IMR-90 (cell line): Measurements from ENCODE around the gene TEP1. TPM values are rescaled to one million over a fixed set of nuclear protein-coding genes. Genes with fewer than 3 reads are reported as not detected.

Source experiments
- ATAC-seq: fragments of 200-7000 bp; cut with Tn5 transposase; 2 replicates; pipeline ENCODE4 v1.9.1; 2020; ENCODE audit warnings: low read depth, mild to moderate bottlenecking, moderate library complexity
- BruUV-seq: library from RNA; stranded (reverse); fragments of 400-500 nt; replicated peaks from 2 replicates; lab custom pipeline; 2021; lab: Mats Ljungman, UMichigan
- CTCF ChIA-PET: fragments of 300-600 bp; formaldehyde crosslinking; extraction: SDS; loops from one replicate; lab custom pipeline; 2021; ENCODE audit warnings: antibody characterized with exemption; lab: Yijun Ruan, JAX
- POLR2A ChIA-PET: fragments of 300-600 bp; sonication (Branson Sonifier 250); formaldehyde crosslinking; loops from one replicate; lab custom pipeline; 2022; ENCODE audit warnings: antibody characterized with exemption; ENCODE audit not compliant: unreplicated experiment; lab: Charles Lee
- DNase-seq: peaks from one replicate; pipeline ENCODE4 v3.0.0; 2013
- H2AFZ ChIP-seq: replicated peaks from 2 replicates; pipeline ENCODE3; 2013; ENCODE audit warnings: low read length, mild to moderate bottlenecking; ENCODE audit not compliant: poor library complexity
- H2AK5ac ChIP-seq: 2 replicates; pipeline ENCODE4 v1.6.1; 2013; ENCODE audit warnings: low read depth, low read length, inconsistent platforms
- H2AK9ac ChIP-seq: replicated peaks from 2 replicates; pipeline ENCODE3; 2013; ENCODE audit warnings: mild to moderate bottlenecking, low read depth, low read length, moderate library complexity; ENCODE audit not compliant: poor library complexity
- H2BK120ac ChIP-seq: 2 replicates; pipeline ENCODE4 v1.6.1; 2013; ENCODE audit warnings: low read depth, low read length, inconsistent platforms
- H2BK15ac ChIP-seq: 3 replicates; pipeline ENCODE4 v1.6.1; 2013; ENCODE audit warnings: low read depth, low read length, inconsistent platforms
- H2BK20ac ChIP-seq: 2 replicates; pipeline ENCODE4 v1.6.1; 2013; ENCODE audit warnings: low read depth, mild to moderate bottlenecking, inconsistent platforms, low read length, moderate library complexity
- H2BK5ac ChIP-seq: 2 replicates; pipeline ENCODE4 v1.6.1; 2013; ENCODE audit warnings: mild to moderate bottlenecking, low read depth, low read length, inconsistent platforms; ENCODE audit not compliant: poor library complexity, severe bottlenecking
- H3K14ac ChIP-seq: replicated peaks from 2 replicates; pipeline ENCODE4 v1.6.1; 2013; ENCODE audit warnings: low read depth, low read length, inconsistent platforms
- H3K18ac ChIP-seq: 2 replicates; pipeline ENCODE4 v1.6.1; 2013; ENCODE audit warnings: low read depth, low read length, control low read depth
- H3K23ac ChIP-seq: 2 replicates; pipeline ENCODE4 v1.6.1; 2013; ENCODE audit warnings: low read depth, low read length, inconsistent platforms
- H3K27ac ChIP-seq: 2 replicates; pipeline ENCODE4 v1.5.1; 2013; ENCODE audit warnings: mild to moderate bottlenecking, control low read depth, low read length; ENCODE audit not compliant: insufficient read depth
- H3K27me3 ChIP-seq: 2 replicates; pipeline ENCODE4 v1.6.1; 2013; ENCODE audit warnings: low read length; ENCODE audit not compliant: control insufficient read depth, insufficient read depth
- H3K36me3 ChIP-seq: 2 replicates; pipeline ENCODE4 v1.6.1; 2013; ENCODE audit warnings: low read length, mixed read lengths; ENCODE audit not compliant: control insufficient read depth, insufficient read depth
- H3K4ac ChIP-seq: 2 replicates; pipeline ENCODE4 v1.6.1; 2013; ENCODE audit warnings: low read depth, low read length, inconsistent platforms
- H3K4me1 ChIP-seq: 2 replicates; pipeline ENCODE4 v1.6.1; 2013; ENCODE audit warnings: low read length, mixed read lengths; ENCODE audit not compliant: control insufficient read depth, insufficient read depth
- H3K4me2 ChIP-seq: 2 replicates; pipeline ENCODE4 v1.6.1; 2013; ENCODE audit warnings: low read depth, mild to moderate bottlenecking, control low read depth, low read length, moderate library complexity
- H3K4me3 ChIP-seq: 2 replicates; pipeline ENCODE4 v1.5.1; 2013; ENCODE audit warnings: low read depth, mild to moderate bottlenecking, control low read depth, low read length, moderate library complexity; ENCODE audit not compliant: insufficient read depth
- H3K56ac ChIP-seq: 2 replicates; pipeline ENCODE4 v1.6.1; 2013; ENCODE audit warnings: low read length, inconsistent platforms; ENCODE audit not compliant: insufficient read depth; ENCODE audit errors: extremely low read depth
- H3K79me1 ChIP-seq, 2 experiments: 2 replicates each; pipeline ENCODE4 v1.6.1; 2013; ENCODE audit warnings: low read length in 2 of 2, inconsistent platforms in 1 of 2, low read depth in 1 of 2
- H3K9ac ChIP-seq: 2 replicates; pipeline ENCODE4 v1.6.1; 2013; ENCODE audit warnings: low read depth, low read length, control low read depth
- H3K9me1 ChIP-seq: 2 replicates; pipeline ENCODE4 v1.6.1; 2013; ENCODE audit warnings: low read length, inconsistent platforms; ENCODE audit not compliant: insufficient read depth
- H3K9me3 ChIP-seq: 2 replicates; pipeline ENCODE4 v1.6.1; 2013; ENCODE audit warnings: low read length; ENCODE audit not compliant: control insufficient read depth, insufficient read depth
- H4K20me1 ChIP-seq: 2 replicates; pipeline ENCODE4 v1.6.1; 2013; ENCODE audit warnings: low read length, inconsistent platforms; ENCODE audit not compliant: insufficient read depth
- H4K5ac ChIP-seq: 2 replicates; pipeline ENCODE4 v1.6.1; 2013; ENCODE audit warnings: mild to moderate bottlenecking, low read depth, low read length, control low read depth
- H4K8ac ChIP-seq, 2 experiments: 2 replicates each; pipeline ENCODE4 v1.6.1; 2013; ENCODE audit warnings: low read depth in 2 of 2, low read length in 2 of 2, control low read depth in 1 of 2, inconsistent platforms in 1 of 2
- H4K91ac ChIP-seq: 2 replicates; pipeline ENCODE4 v1.6.1; 2013; ENCODE audit warnings: low read depth, low read length, inconsistent platforms; ENCODE audit not compliant: insufficient read depth
- BHLHE40 ChIP-seq: fragments of 150-350 bp; IDR thresholded peaks from 2 replicates; pipeline ENCODE4 v1.6.1; 2016; ENCODE audit warnings: mild to moderate bottlenecking, low read depth, low read length
- CEBPB ChIP-seq: IDR thresholded peaks from 2 replicates; pipeline ENCODE4 v1.6.1; 2012; ENCODE audit warnings: low read depth, low read length, improper control_type of control experiment
- CHD1 ChIP-seq: IDR thresholded peaks from 2 replicates; pipeline ENCODE4 v1.6.1; 2012; ENCODE audit warnings: low read depth, low read length, improper control_type of control experiment
- CTCF ChIP-seq: conservative IDR thresholded peaks from 2 replicates; pipeline ENCODE4 v1.5.1; 2012; ENCODE audit warnings: mild to moderate bottlenecking, low read depth, low read length, improper control_type of control experiment
- ELK1 ChIP-seq: fragments of 150-350 bp; IDR thresholded peaks from 2 replicates; pipeline ENCODE4 v1.6.1; 2016; ENCODE audit warnings: low read depth, mild to moderate bottlenecking, low read length, moderate library complexity, borderline replicate concordance
- FOS ChIP-seq: fragments of 150-350 bp; IDR thresholded peaks from 2 replicates; pipeline ENCODE4 v1.6.1; 2016; ENCODE audit warnings: low read depth, low read length
- MAFK ChIP-seq: IDR thresholded peaks from 2 replicates; pipeline ENCODE4 v1.6.1; 2012; ENCODE audit warnings: low read depth, low read length, improper control_type of control experiment
- MAZ ChIP-seq: IDR thresholded peaks from 2 replicates; pipeline ENCODE4 v1.6.1; 2012; ENCODE audit warnings: low read depth, mild to moderate bottlenecking, low read length, improper control_type of control experiment, moderate library complexity, borderline replicate concordance
- MXI1 ChIP-seq: IDR thresholded peaks from 2 replicates; pipeline ENCODE4 v1.6.1; 2012; ENCODE audit warnings: low read depth, mild to moderate bottlenecking, low read length, moderate library complexity, borderline replicate concordance
- NFE2L2 ChIP-seq: fragments of 150-350 bp; IDR thresholded peaks from 2 replicates; pipeline ENCODE4 v1.6.1; 2016; ENCODE audit warnings: low read depth, mild to moderate bottlenecking, low read length
- POLR2A ChIP-seq: IDR thresholded peaks from 2 replicates; pipeline ENCODE4 v1.6.1; 2012; ENCODE audit warnings: mild to moderate bottlenecking, low read depth, low read length
- RAD21 ChIP-seq: IDR thresholded peaks from 2 replicates; pipeline ENCODE4 v1.6.1; 2012; ENCODE audit warnings: low read length, improper control_type of control experiment
- RFX5 ChIP-seq: IDR thresholded peaks from 2 replicates; pipeline ENCODE4 v1.8.0; 2012; ENCODE audit warnings: low read depth, mild to moderate bottlenecking, low read length, moderate library complexity
- SMC3 ChIP-seq: fragments of 150-350 bp; IDR thresholded peaks from 2 replicates; pipeline ENCODE4 v1.6.1; 2016; ENCODE audit warnings: low read depth, mild to moderate bottlenecking, antibody characterized with exemption, low read length, moderate library complexity
- USF2 ChIP-seq: fragments of 150-350 bp; IDR thresholded peaks from 2 replicates; pipeline ENCODE4 v1.6.1; 2017; ENCODE audit warnings: mild to moderate bottlenecking, antibody characterized with exemption, low read length, low read depth
- WGBS, 2 experiments: methylation state at CpG; one replicate each; pipeline versions ENCODE4 v1.1.5 to v1.1.7; 2013; ENCODE audit warnings: missing lambda C conversion rate in 2 of 2; ENCODE audit not compliant: insufficient read length in 1 of 2; ENCODE audit errors: extremely low coverage in 2 of 2; 5-methylcytosine and 5-hydroxymethylcytosine counted together
- dilution Hi-C: fragments of 300-500 bp; cut with HindIII; formaldehyde crosslinking; loops from one replicate; pipeline ENCODE4 v1.14.3; 2018; ENCODE audit warnings: low sequenced_read_pairs; ENCODE audit not compliant: unreplicated experiment
- in situ Hi-C: fragments of 300-500 bp; cut with MboI; formaldehyde crosslinking; loops from 3 replicates; pipeline ENCODE4 v1.14.3; 2019; ENCODE audit warnings: low sequenced_read_pairs, inconsistent platforms, mixed read lengths
- intact Hi-C: fragments of 100-400 bp; cut with micrococcal nuclease; formaldehyde crosslinking; loops from 2 replicates; pipeline ENCODE4 v1.10.0; 2022
- polyA plus RNA-seq, 3 experiments: library from polyadenylated mRNA; depleted of rRNA; stranded (reverse); fragments of >200 nt; gene quantifications; 2 replicates each; pipeline ENCODE4 v1.2.3, GENCODE V29; 2012; ENCODE audit warnings: low replicate concordance in 1 of 3
- total RNA-seq: library from RNA; depleted of rRNA; stranded (reverse); fragments of >200 nt; gene quantifications from 2 replicates; pipeline ENCODE4 v1.2.3, GENCODE V29; 2012

Gene TEP1
- total and polyA plus RNA-seq, 2 of the 4 experiments (the other 2 are of a cell fraction), result 10.7 to 12.4 TPM

- CTCF ChIA-PET, result interaction anchor here (0.8 to 2.3 kb wide), 2 partner anchors 10 to 273 kb away, joined by 3 to 5 read pairs; partner anchors contain the start of gene PARP2
- H2BK20ac ChIP-seq, result no peak overlapping the region
- ATAC-seq, result no peak; the same call in 1 of the 2 replicates
Measured at GRCh38 chr14:20333494-20333841, 79.8 kb downstream of the TEP1 start.

More at GRCh38 chr14:20333494-20333841, 79.8 kb downstream of the TEP1 start:
- peak overlapping the region; percentile 80 for H3K4me2 ChIP-seq
- no peak overlapping the region for H3K14ac ChIP-seq
- H3K18ac ChIP-seq, result no peak overlapping the region
- H3K4ac ChIP-seq, result no peak overlapping the region
- no peaks in the 10 kb centered on the region for H3K27me3 ChIP-seq
- no peak for DNase-seq
- dilution Hi-C loops, result no loop called here
- H3K36me3 ChIP-seq, result peaks cover 1% of the 10 kb centered on the region; the same call in 1 of the 2 replicates
- no peak overlapping the region for H2BK5ac ChIP-seq
- H3K4me1 ChIP-seq, result no peaks in the 10 kb centered on the region
- H2AFZ ChIP-seq, result no peak overlapping the region
- no peak overlapping the region for H4K8ac ChIP-seq
- in situ Hi-C loops, result loop anchor here (25.0 kb wide), 2 partner anchors 654 to 754 kb away; partner anchors contain the start of genes METTL17, SLC39A2 and ZNF219
- H3K56ac ChIP-seq, result no peak overlapping the region
- H2BK120ac ChIP-seq, result no peak overlapping the region
- no peak overlapping the region for H3K23ac ChIP-seq
- intact Hi-C loops, result no loop called here
- peaks cover 0 to 15% of the 10 kb centered on the region in 2 experiments; a peak in 2 of 4 replicates for H3K79me1 ChIP-seq
- no TSS peak for BruUV-seq
- POLR2A ChIA-PET, result no interaction called here
- no CpG with 5 or more reads among the region's 3 CpGs for WGBS, 2 experiments
- no peak for TF ChIP-seq MAZ
- TF ChIP-seq CEBPB, result no peak
- no peak for TF ChIP-seq MAFK
- TF ChIP-seq FOS, result no peak
- no peak for TF ChIP-seq SMC3
- TF ChIP-seq CTCF, result no peak
- no peak for TF ChIP-seq MXI1
- no peak for TF ChIP-seq RFX5
- TF ChIP-seq RAD21, result no peak
- no peak for TF ChIP-seq NFE2L2
- TF ChIP-seq ELK1, result no peak
- TF ChIP-seq BHLHE40, result no peak
- no peak for TF ChIP-seq USF2
- TF ChIP-seq POLR2A, result no peak
- no peak for TF ChIP-seq CHD1
- H3K4me3 ChIP-seq, result peak overlapping the region; percentile 76
- H2AK9ac ChIP-seq, result no peak overlapping the region
- H3K9ac ChIP-seq, result no peak overlapping the region
- no peak overlapping the region for H3K27ac ChIP-seq
- no peak overlapping the region for H4K91ac ChIP-seq
- no peaks in the 10 kb centered on the region for H3K9me1 ChIP-seq
- no peak overlapping the region for H2BK15ac ChIP-seq
- no peaks in the 10 kb centered on the region for H3K9me3 ChIP-seq
- no peaks in the 10 kb centered on the region for H4K20me1 ChIP-seq
- no peak overlapping the region for H4K5ac ChIP-seq
- H2AK5ac ChIP-seq, result no peak overlapping the region
